GM23338 (cell line): Measurements from ENCODE around the gene PXDN. TPM values are rescaled to one million over a fixed set of nuclear protein-coding genes. Genes with fewer than 3 reads are reported as not detected.

Experiments
- ATAC-seq: fragments of 200-7000 bp; cut with Tn5 transposase; 3 replicates; pipeline ENCODE4 v1.9.1; 2020
- DNase-seq: peaks from one replicate; pipeline ENCODE4 v3.0.0-alpha.2; 2015; ENCODE audit warnings: low spot score
- H2AFZ ChIP-seq: fragments of 200-600 bp; sonication (generic); 2 replicates; pipeline ENCODE4 v1.8.0; 2016; ENCODE audit warnings: antibody characterized with exemption, mild to moderate bottlenecking, moderate library complexity
- H3F3A ChIP-seq: fragments of 200-600 bp; sonication (generic); replicated peaks from 2 replicates; pipeline ENCODE4 v1.8.0; 2017; ENCODE audit warnings: antibody characterized with exemption, mixed run types, low read depth
- H3K27ac ChIP-seq: fragments of 200-600 bp; sonication (generic); 2 replicates; pipeline ENCODE4 v1.6.1; 2016; ENCODE audit warnings: low read depth
- H3K27me3 ChIP-seq: fragments of 200-600 bp; sonication (generic); 2 replicates; pipeline ENCODE4 v1.8.0; 2016; ENCODE audit warnings: mild to moderate bottlenecking, mixed run types, moderate library complexity; ENCODE audit not compliant: insufficient read depth
- H3K36me3 ChIP-seq: fragments of 200-600 bp; sonication (generic); 2 replicates; pipeline ENCODE4 v1.8.0; 2016; ENCODE audit warnings: mild to moderate bottlenecking; ENCODE audit not compliant: insufficient read depth
- H3K4me1 ChIP-seq: fragments of 200-600 bp; sonication (generic); 2 replicates; pipeline ENCODE4 v1.8.0; 2016; ENCODE audit warnings: mild to moderate bottlenecking, moderate library complexity; ENCODE audit not compliant: insufficient read depth
- H3K4me2 ChIP-seq: fragments of 200-600 bp; sonication (generic); 2 replicates; pipeline ENCODE4 v1.7.1; 2017; ENCODE audit warnings: mixed run types
- H3K4me3 ChIP-seq: fragments of 200-600 bp; sonication (generic); 2 replicates; pipeline ENCODE4 v1.6.1; 2016; ENCODE audit warnings: mixed run types
- H3K79me2 ChIP-seq: fragments of 200-600 bp; sonication (generic); replicated peaks from 2 replicates; pipeline ENCODE4 v1.8.0; 2017; ENCODE audit warnings: mild to moderate bottlenecking; ENCODE audit not compliant: insufficient read depth
- H3K9me2 ChIP-seq: fragments of 200-600 bp; sonication (generic); 2 replicates; pipeline ENCODE4 v1.8.0; 2017; ENCODE audit not compliant: insufficient read depth
- H4K20me1 ChIP-seq: fragments of 200-600 bp; sonication (generic); replicated peaks from 2 replicates; pipeline ENCODE4 v1.8.0; 2017; ENCODE audit warnings: mild to moderate bottlenecking; ENCODE audit not compliant: insufficient read depth
- H3K27ac Mint-ChIP-seq: 2 replicates; pipeline ENCODE4 v1.8.0; 2020; ENCODE audit warnings: inconsistent platforms, mild to moderate bottlenecking, moderate library complexity, mixed read lengths
- H3K27me3 Mint-ChIP-seq: 3 replicates; pipeline ENCODE4 v1.8.0; 2022; ENCODE audit warnings: low read depth, mild to moderate bottlenecking, moderate library complexity, mixed read lengths, inconsistent platforms; ENCODE audit not compliant: insufficient read depth, poor library complexity
- H3K36me3 Mint-ChIP-seq: 3 replicates; pipeline ENCODE4 v1.8.0; 2021; ENCODE audit warnings: low read depth, mild to moderate bottlenecking, inconsistent platforms, moderate library complexity, mixed read lengths
- H3K4me1 Mint-ChIP-seq: 3 replicates; pipeline ENCODE4 v1.8.0; 2020; ENCODE audit warnings: mild to moderate bottlenecking, inconsistent platforms, mixed read lengths
- H3K4me3 Mint-ChIP-seq: 3 replicates; pipeline ENCODE4 v1.8.0; 2021; ENCODE audit warnings: moderate library complexity, mild to moderate bottlenecking, inconsistent platforms, mixed read lengths
- H3K9me3 Mint-ChIP-seq: 3 replicates; pipeline ENCODE4 v1.8.0; 2020; ENCODE audit warnings: moderate library complexity, mild to moderate bottlenecking, inconsistent platforms, mixed read lengths
- CREB1 ChIP-seq: fragments of 250-450 bp; sonication (Bioruptor Pico); IDR thresholded peaks from 2 replicates; pipeline ENCODE4 v1.5.0; 2020; ENCODE audit warnings: low read depth, mild to moderate bottlenecking, moderate library complexity
- CTCF ChIP-seq, 2 experiments: fragments of 200-600 bp in 1 of 2; sonication (generic) in 1 of 2; conservative IDR thresholded peaks; 2 replicates each; pipeline versions ENCODE4 v1.5.1 to v1.6.1; 2016 to 2017; ENCODE audit warnings: antibody characterized with exemption in 2 of 2, low read depth in 2 of 2, mild to moderate bottlenecking in 2 of 2, moderate library complexity in 1 of 2
- EZH2 ChIP-seq: fragments of 200-600 bp; sonication (generic); IDR thresholded peaks from one replicate; pipeline ENCODE4 v1.8.0; 2017; ENCODE audit warnings: antibody characterized with exemption, mild to moderate bottlenecking, low read depth; ENCODE audit not compliant: unreplicated experiment
- EZH2phosphoT487 ChIP-seq: fragments of 200-600 bp; sonication (generic); IDR thresholded peaks from one replicate; pipeline ENCODE4 v1.8.1; 2018; ENCODE audit warnings: antibody characterized with exemption; ENCODE audit not compliant: unreplicated experiment
- JUNB ChIP-seq: IDR thresholded peaks from one replicate; pipeline ENCODE4 v1.6.1; 2016; ENCODE audit warnings: antibody characterized with exemption; ENCODE audit not compliant: unreplicated experiment
- NANOG ChIP-seq: IDR thresholded peaks from 2 replicates; pipeline ENCODE4 v1.6.1; 2016; ENCODE audit warnings: antibody characterized with exemption, borderline replicate concordance
- ZNF462 ChIP-seq: fragments of 250-450 bp; sonication (Bioruptor Pico); IDR thresholded peaks from 2 replicates; pipeline ENCODE4 v1.5.0; 2020; ENCODE audit warnings: mild to moderate bottlenecking, moderate library complexity
- polyA plus RNA-seq: library from polyadenylated mRNA; unstranded; fragments of >200 nt; fragmentation: Nextera tagmentation; extraction: Ambion mirVana; gene quantifications from 2 replicates; pipeline ENCODE4 v1.2.1, GENCODE V29; 2016
- total RNA-seq: library from RNA; depleted of rRNA; stranded (reverse); fragments of >200 nt; shearing (Covaris generic); gene quantifications from 2 replicates; pipeline ENCODE4 v1.2.3, GENCODE V29; 2014

The PXDN gene
- total and polyA plus RNA-seq, 2 experiments from 2014 or later, result 42.2 to 225 TPM

- Histone ChIP-seq H3K27me3 (no peaks in the 10 kb centered on the region), H3K79me2 (0 out of 2 replicates have a peak, but pooled peaks cover 4% of the 10 kb centered on the region), H3K4me1 (peaks cover 29% of the 10 kb centered on the region), H4K20me1 (no peaks in the 10 kb centered on the region), H3K27ac (peak overlapping the region; percentile 91), H3F3A (no peaks in the 10 kb centered on the region), H3K4me3 (no peak overlapping the region), H2AFZ (no peak overlapping the region), H3K4me2 (peak overlapping the region; percentile 61), H3K36me3 (no peaks in the 10 kb centered on the region), H3K9me2 (no peaks in the 10 kb centered on the region)
- H3K27me3 Mint-ChIP-seq, result peaks cover 10% of the 10 kb centered on the region
- peak; percentile 54 for DNase-seq
- H3K4me3 Mint-ChIP-seq, result 0 out of 3 replicates have a peak overlapping the region, but pooled peaks have one; percentile 20
- no peaks in the 10 kb centered on the region for H3K9me3 Mint-ChIP-seq
- TF ChIP-seq EZH2 (no peak), CTCF (conservative IDR thresholded peaks at IDR 0.05; ENCODE audit: low read depth in 2 of 2) (no peak), EZH2phosphoT487 (no peak), NANOG (no peak), CREB1 (no peak), JUNB (no peak), ZNF462 (CRISPR knock-in tag) (no peak)
- peaks cover 45% of the 10 kb centered on the region for H3K4me1 Mint-ChIP-seq
- peak; percentile 57 for ATAC-seq
- peaks cover 25% of the 10 kb centered on the region for H3K36me3 Mint-ChIP-seq
- H3K27ac Mint-ChIP-seq, result peak overlapping the region; percentile 82
These were observed 130.5 kb downstream of the PXDN start for GRCh38 chr2:1613731-1614354.
